ENCODE measurements around the gene MKLN1. TPM values are rescaled to one million over a fixed set of nuclear protein-coding genes. Genes with fewer than 3 reads are reported as not detected.

MKLN1 gene
- polyA plus RNA-seq, 1 donor from 2014 or later = 15.9 TPM

GRCh38 chr7:131299074-131299473 is 28.6 kb upstream of the MKLN1 start:
- Histone ChIP-seq H3K4me2 (ENCODE audit: low read length) (no peak overlapping the region), H3K9me3 (ENCODE audit: low read length) (no peaks in the 10 kb centered on the region), H3K79me2 (replicated peaks; ENCODE audit: insufficient read depth, low read length) (no peaks in the 10 kb centered on the region), H3K27ac (ENCODE audit: low read length) (no peak overlapping the region), H3F3A (ENCODE audit: insufficient read depth, low read length, poor library complexity, severe bottlenecking) (no peaks in the 10 kb centered on the region), H3K9ac (ENCODE audit: low read length) (no peak overlapping the region), H2AFZ (ENCODE audit: low read depth, low read length) (no peak overlapping the region), H3K36me3 (ENCODE audit: insufficient read depth, low read length) (no peaks in the 10 kb centered on the region), H3K4me3 (ENCODE audit: low read length) (no peak overlapping the region), H4K20me1 (ENCODE audit: insufficient read depth) (no peaks in the 10 kb centered on the region), H3K27me3 (ENCODE audit: insufficient read depth, low read depth, low read length) (no peaks in the 10 kb centered on the region), H3K9me2 (ENCODE audit: insufficient read depth, low read length) (no peaks in the 10 kb centered on the region)
- TF ChIP-seq CTCF (IDR thresholded peaks at IDR 0.05; ENCODE audit: poor library complexity, severe bottlenecking) = no peak
- no peak for TF ChIP-seq RAD21 (conservative IDR thresholded peaks at IDR 0.05)
- no peak for TF ChIP-seq POLR2AphosphoS5 (IDR thresholded peaks at IDR 0.05)
- TF ChIP-seq EP300 (conservative IDR thresholded peaks at IDR 0.05; ENCODE audit: poor library complexity, severe bottlenecking) = no peak
- TF ChIP-seq SMC3 (conservative IDR thresholded peaks at IDR 0.05; ENCODE audit: poor library complexity) = no peak
- TF ChIP-seq REST (IDR thresholded peaks at IDR 0.05; ENCODE audit: borderline replicate concordance) = no peak
- TF ChIP-seq TAF1 (IDR thresholded peaks at IDR 0.05; ENCODE audit: low read depth) = no peak
- TF ChIP-seq EZH2 (IDR thresholded peaks at IDR 0.05; ENCODE audit: borderline replicate concordance, insufficient read depth, low read length, poor library complexity, severe bottlenecking) = no peak
- no peak for TF ChIP-seq MXI1 (conservative IDR thresholded peaks at IDR 0.05; ENCODE audit: poor library complexity, severe bottlenecking)

- H2AFZ ChIP-seq (ENCODE audit: low read depth, low read length) = no peak overlapping the region
- H3K27ac ChIP-seq (ENCODE audit: low read length) = no peak overlapping the region
- no peaks in the 10 kb centered on the region for H3K9me3 ChIP-seq (ENCODE audit: low read length)
- H3K36me3 ChIP-seq (ENCODE audit: insufficient read depth, low read length) = no peaks in the 10 kb centered on the region
- H3K79me2 ChIP-seq (replicated peaks; ENCODE audit: insufficient read depth, low read length) = no peaks in the 10 kb centered on the region
- H3K4me3 ChIP-seq (ENCODE audit: low read length) = no peak overlapping the region
- no peaks in the 10 kb centered on the region for H3K9me2 ChIP-seq (ENCODE audit: insufficient read depth, low read length)
- H3F3A ChIP-seq (ENCODE audit: insufficient read depth, low read length, poor library complexity, severe bottlenecking) = no peaks in the 10 kb centered on the region
- H4K20me1 ChIP-seq (ENCODE audit: insufficient read depth) = no peaks in the 10 kb centered on the region
- no peaks in the 10 kb centered on the region for H3K27me3 ChIP-seq (ENCODE audit: insufficient read depth, low read depth, low read length)
- TF ChIP-seq EP300 (conservative IDR thresholded peaks at IDR 0.05; ENCODE audit: poor library complexity, severe bottlenecking) = no peak
- no peak for TF ChIP-seq MXI1 (conservative IDR thresholded peaks at IDR 0.05; ENCODE audit: poor library complexity, severe bottlenecking)
- no peak for TF ChIP-seq SMC3 (conservative IDR thresholded peaks at IDR 0.05; ENCODE audit: poor library complexity)
- no peak for TF ChIP-seq CTCF (IDR thresholded peaks at IDR 0.05; ENCODE audit: poor library complexity, severe bottlenecking)
- TF ChIP-seq POLR2AphosphoS5 (IDR thresholded peaks at IDR 0.05) = no peak
- no peak for TF ChIP-seq TAF1 (IDR thresholded peaks at IDR 0.05; ENCODE audit: low read depth)
- no peak for TF ChIP-seq EZH2 (IDR thresholded peaks at IDR 0.05; ENCODE audit: borderline replicate concordance, insufficient read depth, low read length, poor library complexity, severe bottlenecking)
- TF ChIP-seq RAD21 (conservative IDR thresholded peaks at IDR 0.05) = no peak
- TF ChIP-seq REST (IDR thresholded peaks at IDR 0.05; ENCODE audit: borderline replicate concordance) = no peak
- H3K9ac ChIP-seq (ENCODE audit: low read length) = no peak overlapping the region
- no peak overlapping the region for H3K4me2 ChIP-seq (ENCODE audit: low read length)
Observed at GRCh38 chr7:131300078-131300477, 27.6 kb upstream of the MKLN1 start.
